OCI-LY3 (cell line): ENCODE measurements around the gene HOXA6.

Experiments used
- CTCF ChIP-seq: fragments of 200-600, 300-600 bp; sonication (generic); IDR thresholded peaks from 2 replicates; pipeline ENCODE4 v1.5.1; 2014; ENCODE audit warnings: antibody characterized with exemption, low read length, low read depth
- EZH2phosphoT487 ChIP-seq: fragments of 200-600 bp; shearing (Covaris generic); IDR thresholded peaks from 2 replicates; pipeline ENCODE4 v1.6.1; 2018; ENCODE audit warnings: antibody characterized with exemption, mixed run types, low read depth

GRCh38 chr7:27102581-27103442, 44.8 kb downstream of the HOXA6 start, which contains the start of gene HOXA2:
- TF ChIP-seq CTCF (no peak), EZH2phosphoT487 (no peak)
